ENCODE data around the gene KIAA0753. TPM values are rescaled to one million over a fixed set of nuclear protein-coding genes. Genes with fewer than 3 reads are reported as not detected.

The KIAA0753 gene
- polyA plus RNA-seq, 1 donor from 2014 or later: 4.0 TPM

GRCh38 chr17:6568184-6568758 lies 72.2 kb downstream of the KIAA0753 start:
- Mint-ChIP-seq H3K9me3 (no peaks in the 10 kb centered on the region), H3K36me3 (no peaks in the 10 kb centered on the region), H3K27ac (peak overlapping the region in 1 of 3 donors; percentile 76), H3K4me3 (no peak overlapping the region), H3K4me1 (no peaks in the 10 kb centered on the region), H3K27me3 (peaks cover 3% of the 10 kb centered on the region)

- Mint-ChIP-seq H3K27me3 (peaks cover 8% of the 10 kb centered on the region), H3K9me3 (no peaks in the 10 kb centered on the region), H3K4me3 (no peak overlapping the region), H3K4me1 (no peaks in the 10 kb centered on the region), H3K27ac (peak overlapping the region in 1 of 3 donors; percentile 76), H3K36me3 (peaks cover 1% of the 10 kb centered on the region)
Observed at GRCh38 chr17:6567528-6568183, 72.9 kb downstream of the KIAA0753 start.

- Mint-ChIP-seq H3K9me3 (peaks cover 0 to 2% (median 0%) of the 10 kb centered on the region in 3 donors), H3K27me3 (peaks cover 29% of the 10 kb centered on the region), H3K4me1 (peaks cover 0 to 5% (median 0%) of the 10 kb centered on the region in 3 donors), H3K4me3 (no peak overlapping the region), H3K36me3 (peaks cover 1% of the 10 kb centered on the region), H3K27ac (no peak overlapping the region)
Observed at GRCh38 chr17:6561446-6561845, 79.1 kb downstream of the KIAA0753 start.

GRCh38 chr17:6560496-6560895 lies 80.0 kb downstream of the KIAA0753 start:
- no peak overlapping the region for H3K27ac Mint-ChIP-seq
- H3K36me3 Mint-ChIP-seq: peaks cover 1% of the 10 kb centered on the region
- H3K27me3 Mint-ChIP-seq: peaks cover 29% of the 10 kb centered on the region
- no peak overlapping the region for H3K4me3 Mint-ChIP-seq
- peaks cover 0 to 2% (median 0%) of the 10 kb centered on the region in 3 donors for H3K9me3 Mint-ChIP-seq
- peaks cover 0 to 5% (median 0%) of the 10 kb centered on the region in 3 donors for H3K4me1 Mint-ChIP-seq

- Mint-ChIP-seq H3K27ac (no peak overlapping the region), H3K4me1 (peaks cover 0 to 9% (median 0%) of the 10 kb centered on the region in 3 donors), H3K9me3 (peaks cover 0 to 2% (median 0%) of the 10 kb centered on the region in 3 donors), H3K4me3 (no peak overlapping the region), H3K36me3 (peaks cover 1% of the 10 kb centered on the region), H3K27me3 (peaks cover 35% of the 10 kb centered on the region)
Observed at GRCh38 chr17:6559753-6560215, 80.7 kb downstream of the KIAA0753 start.

GRCh38 chr17:6558932-6559752 lies 81.4 kb downstream of the KIAA0753 start:
- Mint-ChIP-seq H3K9me3 (peaks cover 0 to 2% (median 0%) of the 10 kb centered on the region in 3 donors), H3K36me3 (peaks cover 1% of the 10 kb centered on the region), H3K27ac (no peak overlapping the region), H3K4me1 (peaks cover 0 to 9% (median 0%) of the 10 kb centered on the region in 3 donors), H3K4me3 (peak overlapping the region in 2 of 4 donors; percentile 13 to 28), H3K27me3 (peaks cover 40% of the 10 kb centered on the region)

- peaks cover 45% of the 10 kb centered on the region for H3K27me3 Mint-ChIP-seq
- peaks cover 0 to 2% (median 0%) of the 10 kb centered on the region in 3 donors for H3K9me3 Mint-ChIP-seq
- peaks cover 1% of the 10 kb centered on the region for H3K36me3 Mint-ChIP-seq
- no peak overlapping the region for H3K27ac Mint-ChIP-seq
- H3K4me3 Mint-ChIP-seq: no peak overlapping the region
- peaks cover 0 to 9% (median 0%) of the 10 kb centered on the region in 3 donors for H3K4me1 Mint-ChIP-seq
Observed at GRCh38 chr17:6558276-6558675, 82.2 kb downstream of the KIAA0753 start.

GRCh38 chr17:6557040-6557438 lies 83.5 kb downstream of the KIAA0753 start:
- H3K36me3 Mint-ChIP-seq: no peaks in the 10 kb centered on the region
- H3K4me3 Mint-ChIP-seq: peak overlapping the region; percentile 1 to 73 (median 41)
- H3K4me1 Mint-ChIP-seq: peaks cover 0 to 9% (median 0%) of the 10 kb centered on the region in 3 donors
- no peak overlapping the region for H3K27ac Mint-ChIP-seq
- H3K9me3 Mint-ChIP-seq: peaks cover 0 to 2% (median 0%) of the 10 kb centered on the region in 3 donors
- peaks cover 40% of the 10 kb centered on the region for H3K27me3 Mint-ChIP-seq

- no peaks in the 10 kb centered on the region for H3K36me3 Mint-ChIP-seq
- H3K9me3 Mint-ChIP-seq: peaks cover 0 to 2% (median 0%) of the 10 kb centered on the region in 3 donors
- peaks cover 0 to 9% (median 0%) of the 10 kb centered on the region in 3 donors for H3K4me1 Mint-ChIP-seq
- H3K4me3 Mint-ChIP-seq: peak within 1 kb of the TSS; percentile 74 to 85 (median 80)
- no peak within 1 kb of the TSS for H3K27ac Mint-ChIP-seq
- peaks cover 40% of the 10 kb centered on the region for H3K27me3 Mint-ChIP-seq
Observed at GRCh38 chr17:6556121-6557039, 84.1 kb downstream of the KIAA0753 start, which contains the start of gene PITPNM3. Gene PITPNM3 (minus strand): TSS chr17:6556555. CDS start chr17:6556406, 149 bp downstream.

- Mint-ChIP-seq H3K36me3 (no peaks in the 10 kb centered on the region), H3K27ac (no peak overlapping the region), H3K4me1 (peaks cover 0 to 9% (median 0%) of the 10 kb centered on the region in 3 donors), H3K4me3 (peak overlapping the region; percentile 74 to 85 (median 82)), H3K9me3 (peaks cover 0 to 2% (median 0%) of the 10 kb centered on the region in 3 donors), H3K27me3 (peaks cover 40% of the 10 kb centered on the region)
Observed at GRCh38 chr17:6555331-6556120, 85.0 kb downstream of the KIAA0753 start.

- H3K27me3 Mint-ChIP-seq: peaks cover 40% of the 10 kb centered on the region
- H3K4me3 Mint-ChIP-seq: peak overlapping the region; percentile 11 to 80 (median 72)
- peaks cover 0 to 2% (median 0%) of the 10 kb centered on the region in 3 donors for H3K9me3 Mint-ChIP-seq
- peaks cover 0 to 9% (median 0%) of the 10 kb centered on the region in 3 donors for H3K4me1 Mint-ChIP-seq
- no peaks in the 10 kb centered on the region for H3K36me3 Mint-ChIP-seq
- H3K27ac Mint-ChIP-seq: no peak overlapping the region
Observed at GRCh38 chr17:6554871-6555330, 85.6 kb downstream of the KIAA0753 start.

- peaks cover 40% of the 10 kb centered on the region for H3K27me3 Mint-ChIP-seq
- peak overlapping the region in 1 of 4 donors; percentile 11 for H3K4me3 Mint-ChIP-seq
- no peak overlapping the region for H3K27ac Mint-ChIP-seq
- peaks cover 0 to 2% (median 0%) of the 10 kb centered on the region in 3 donors for H3K9me3 Mint-ChIP-seq
- no peaks in the 10 kb centered on the region for H3K36me3 Mint-ChIP-seq
- H3K4me1 Mint-ChIP-seq: peaks cover 0 to 9% (median 0%) of the 10 kb centered on the region in 3 donors
Observed at GRCh38 chr17:6554342-6554741, 86.2 kb downstream of the KIAA0753 start.

- Mint-ChIP-seq H3K27ac (no peak overlapping the region), H3K9me3 (no peaks in the 10 kb centered on the region), H3K4me3 (no peak overlapping the region), H3K36me3 (no peaks in the 10 kb centered on the region), H3K4me1 (peaks cover 0 to 15% (median 4%) of the 10 kb centered on the region in 3 donors), H3K27me3 (peaks cover 27% of the 10 kb centered on the region)
Observed at GRCh38 chr17:6551869-6552531, 88.5 kb downstream of the KIAA0753 start.

Measured in IgD-negative memory B cell (primary cell).